ENCODE results near the gene CNNM3.

CNNM3 gene

DNA sequence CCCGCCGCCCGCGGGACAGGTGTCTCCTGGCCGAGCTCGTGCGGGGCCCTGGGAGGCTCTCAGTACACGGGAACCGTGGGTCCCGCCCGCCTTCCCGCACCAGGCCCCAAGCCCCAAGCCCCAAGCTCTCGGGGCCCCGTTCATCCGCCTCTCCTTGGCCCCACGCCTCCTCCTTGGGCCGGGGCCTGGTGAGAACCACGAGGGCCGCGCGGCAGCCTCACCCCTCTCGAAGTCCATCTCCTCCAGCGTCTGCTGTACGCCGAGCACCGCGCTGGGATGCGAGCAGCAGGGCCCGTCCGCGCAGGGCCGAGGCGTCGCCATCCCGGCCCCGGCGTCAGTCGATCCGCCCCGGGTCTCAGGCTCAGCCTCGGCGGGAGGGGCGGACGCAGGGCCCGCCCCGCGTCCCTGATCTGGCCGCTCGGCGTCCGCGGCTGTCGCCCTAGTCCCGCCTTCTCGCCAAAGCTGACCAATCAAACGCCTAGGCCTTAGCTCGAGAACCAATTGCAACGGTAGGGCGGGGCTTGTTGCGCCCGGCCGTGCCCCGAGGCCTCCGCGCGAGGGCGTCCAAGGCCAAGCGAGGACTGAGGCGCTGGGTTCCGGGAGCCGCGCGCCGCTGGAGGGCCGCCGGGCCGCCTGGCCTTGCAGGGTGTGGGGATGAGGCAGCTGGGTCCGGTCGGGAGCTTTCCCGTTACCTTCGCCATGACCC lies 41.8 kb downstream of the CNNM3 start, which contains the start of gene ANKRD39:
ANKRD39 (minus strand) TSS at position 350 of the 706 bp plus-strand sequence; CDS start at position 321, 29 bp downstream.
- H4K8ac ChIP-seq (ENCODE audit: low read length): peak within 1 kb of the TSS; percentile 83
- no peaks in the 10 kb centered on the region for H3K9me3 ChIP-seq (ENCODE audit: control insufficient read depth, low read length)
- peaks cover 38% of the 10 kb centered on the region for H3K79me1 ChIP-seq (replicated peaks; ENCODE audit: low read length, poor library complexity, severe bottlenecking)
- H2BK15ac ChIP-seq (ENCODE audit: low read depth, poor library complexity, severe bottlenecking): peak within 1 kb of the TSS; percentile 15
- H3K4me1 ChIP-seq (ENCODE audit: control insufficient read depth, insufficient read depth, low read depth, low read length): peaks cover 22% of the 10 kb centered on the region
- peak within 1 kb of the TSS; percentile 49 to 59 for H3K4ac ChIP-seq (ENCODE audit: low read depth in 1 of 2, low read length in 2 of 2)
- H3K18ac ChIP-seq (ENCODE audit: low read depth in 1 of 2, low read length in 2 of 2): peak within 1 kb of the TSS; percentile 58 to 94
- no peak within 1 kb of the TSS for H4K91ac ChIP-seq (ENCODE audit: low read length)
- H2BK120ac ChIP-seq (ENCODE audit: low read depth, low read length): no peak within 1 kb of the TSS
- H2BK5ac ChIP-seq (ENCODE audit: low read depth, low read length, poor library complexity, severe bottlenecking): no peak within 1 kb of the TSS
- H3K27me3 ChIP-seq (ENCODE audit: control insufficient read depth in 1 of 2, insufficient read depth in 1 of 2, low read length in 2 of 2): no peaks in the 10 kb centered on the region
- under 1% methylated on average over 59 of the region's 81 CpGs for WGBS
- peak; percentile 98 for DNase-seq
- peak within 1 kb of the TSS; percentile 84 for H2AFZ ChIP-seq (ENCODE audit: low read depth, low read length)
- peak within 1 kb of the TSS; percentile 86 for H3K9ac ChIP-seq (ENCODE audit: low read length)
- H2BK12ac ChIP-seq (ENCODE audit: low read length in 2 of 2): no peak within 1 kb of the TSS
- H2AK5ac ChIP-seq (ENCODE audit: low read length, severe bottlenecking): no peak within 1 kb of the TSS
- H3K36me3 ChIP-seq (ENCODE audit: control insufficient read depth in 1 of 2, insufficient read depth in 2 of 2, low read depth in 1 of 2, low read length in 2 of 2): peaks cover 35 to 40% of the 10 kb centered on the region in 2 experiments
- peak within 1 kb of the TSS in 1 of 2 experiments; percentile 91 for H3K14ac ChIP-seq (ENCODE audit: low read length in 2 of 2)
- H3K4me3 ChIP-seq (ENCODE audit: insufficient read depth in 1 of 2, low read depth in 1 of 2, low read length in 2 of 2): peak within 1 kb of the TSS; percentile 85 to 93
- H3K23ac ChIP-seq (ENCODE audit: low read length in 2 of 2): peak within 1 kb of the TSS in 1 of 2 experiments; percentile 92
- peak within 1 kb of the TSS; percentile 44 for H3K27ac ChIP-seq (ENCODE audit: low read length, poor library complexity, severe bottlenecking)
- H3K4me2 ChIP-seq (ENCODE audit: low read length, poor library complexity, severe bottlenecking): peak within 1 kb of the TSS; percentile 81

- Histone ChIP-seq H4K91ac (ENCODE audit: low read length) (peak overlapping the region; percentile 73), H3K36me3 (ENCODE audit: control insufficient read depth in 1 of 2, insufficient read depth in 2 of 2, low read depth in 1 of 2, low read length in 2 of 2) (peaks cover 41 to 42% of the 10 kb centered on the region in 2 experiments), H3K4me1 (ENCODE audit: control insufficient read depth, insufficient read depth, low read depth, low read length) (peaks cover 22% of the 10 kb centered on the region), H3K27ac (ENCODE audit: low read length, poor library complexity, severe bottlenecking) (no peak overlapping the region), H2BK120ac (ENCODE audit: low read depth, low read length) (no peak overlapping the region), H2BK15ac (ENCODE audit: low read depth, poor library complexity, severe bottlenecking) (no peak overlapping the region), H3K4me2 (ENCODE audit: low read length, poor library complexity, severe bottlenecking) (peak overlapping the region; percentile 57), H3K9me3 (ENCODE audit: control insufficient read depth, low read length) (no peaks in the 10 kb centered on the region), H2AK5ac (ENCODE audit: low read length, severe bottlenecking) (peak overlapping the region; percentile 7), H3K79me1 (replicated peaks; ENCODE audit: low read length, poor library complexity, severe bottlenecking) (peaks cover 46% of the 10 kb centered on the region), H4K8ac (ENCODE audit: low read length) (no peak overlapping the region), H3K4ac (ENCODE audit: low read depth in 1 of 2, low read length in 2 of 2) (no peak overlapping the region), H2BK12ac (ENCODE audit: low read length in 2 of 2) (peak overlapping the region in 1 of 2 experiments; percentile 15), H2AFZ (ENCODE audit: low read depth, low read length) (no peak overlapping the region), H3K27me3 (ENCODE audit: control insufficient read depth in 1 of 2, insufficient read depth in 1 of 2, low read length in 2 of 2) (no peaks in the 10 kb centered on the region), H3K14ac (ENCODE audit: low read length in 2 of 2) (no peak overlapping the region), H3K9ac (ENCODE audit: low read length) (peak overlapping the region; percentile 70), H2BK5ac (ENCODE audit: low read depth, low read length, poor library complexity, severe bottlenecking) (no peak overlapping the region), H3K4me3 (ENCODE audit: insufficient read depth in 1 of 2, low read depth in 1 of 2, low read length in 2 of 2) (peak overlapping the region in 1 of 2 experiments; percentile 72), H3K18ac (ENCODE audit: low read depth in 1 of 2, low read length in 2 of 2) (peak overlapping the region in 1 of 2 experiments; percentile 16), H3K23ac (ENCODE audit: low read length in 2 of 2) (no peak overlapping the region)
- peak; percentile 25 for DNase-seq
- WGBS: 55% methylated on average over 10 of the region's 11 CpGs
These were observed 43.1 kb downstream of the CNNM3 start for GRCh38 chr2:96859099-96859649.

- Histone ChIP-seq H2AFZ (ENCODE audit: low read depth, low read length) (no peak overlapping the region), H2BK5ac (ENCODE audit: low read depth, low read length, poor library complexity, severe bottlenecking) (no peak overlapping the region), H3K9ac (ENCODE audit: low read length) (peak overlapping the region; percentile 70), H4K8ac (ENCODE audit: low read length) (no peak overlapping the region), H2AK5ac (ENCODE audit: low read length, severe bottlenecking) (no peak overlapping the region), H3K36me3 (ENCODE audit: control insufficient read depth in 1 of 2, insufficient read depth in 2 of 2, low read depth in 1 of 2, low read length in 2 of 2) (peaks cover 44 to 45% of the 10 kb centered on the region in 2 experiments), H3K14ac (ENCODE audit: low read length in 2 of 2) (no peak overlapping the region), H3K27ac (ENCODE audit: low read length, poor library complexity, severe bottlenecking) (no peak overlapping the region), H2BK12ac (ENCODE audit: low read length in 2 of 2) (peak overlapping the region in 1 of 2 experiments; percentile 10), H2BK120ac (ENCODE audit: low read depth, low read length) (no peak overlapping the region), H3K4ac (ENCODE audit: low read depth in 1 of 2, low read length in 2 of 2) (no peak overlapping the region), H3K23ac (ENCODE audit: low read length in 2 of 2) (no peak overlapping the region), H3K4me1 (ENCODE audit: control insufficient read depth, insufficient read depth, low read depth, low read length) (peaks cover 22% of the 10 kb centered on the region), H3K27me3 (ENCODE audit: control insufficient read depth in 1 of 2, insufficient read depth in 1 of 2, low read length in 2 of 2) (no peaks in the 10 kb centered on the region), H4K91ac (ENCODE audit: low read length) (no peak overlapping the region), H3K4me3 (ENCODE audit: insufficient read depth in 1 of 2, low read depth in 1 of 2, low read length in 2 of 2) (no peak overlapping the region), H2BK15ac (ENCODE audit: low read depth, poor library complexity, severe bottlenecking) (no peak overlapping the region), H3K79me1 (replicated peaks; ENCODE audit: low read length, poor library complexity, severe bottlenecking) (peaks cover 48% of the 10 kb centered on the region), H3K4me2 (ENCODE audit: low read length, poor library complexity, severe bottlenecking) (no peak overlapping the region), H3K9me3 (ENCODE audit: control insufficient read depth, low read length) (no peaks in the 10 kb centered on the region), H3K18ac (ENCODE audit: low read depth in 1 of 2, low read length in 2 of 2) (no peak overlapping the region)
- 85% methylated on average over 4 of the region's 4 CpGs for WGBS
- DNase-seq: no peak
These were observed 43.6 kb downstream of the CNNM3 start for GRCh38 chr2:96859681-96860064.
